OCI-LY7 (cell line): ENCODE results near the gene CDC20.

Source experiments
- EZH2phosphoT487 ChIP-seq: fragments of 200-600 bp; sonication (generic); IDR thresholded peaks from 2 replicates; pipeline ENCODE4 v1.6.1; 2018; ENCODE audit warnings: low read depth, borderline replicate concordance, mild to moderate bottlenecking, mixed run types, antibody characterized with exemption, low read length, moderate library complexity, mixed read lengths
- TF ChIP-seq, protein P1 (sequence below): fragments of 200-600 bp; sonication (generic); conservative IDR thresholded peaks from 2 replicates; pipeline ENCODE4 v1.5.1; 2014; ENCODE audit warnings: mild to moderate bottlenecking, antibody characterized with exemption, low read length, moderate library complexity, mixed read lengths

DNA sequence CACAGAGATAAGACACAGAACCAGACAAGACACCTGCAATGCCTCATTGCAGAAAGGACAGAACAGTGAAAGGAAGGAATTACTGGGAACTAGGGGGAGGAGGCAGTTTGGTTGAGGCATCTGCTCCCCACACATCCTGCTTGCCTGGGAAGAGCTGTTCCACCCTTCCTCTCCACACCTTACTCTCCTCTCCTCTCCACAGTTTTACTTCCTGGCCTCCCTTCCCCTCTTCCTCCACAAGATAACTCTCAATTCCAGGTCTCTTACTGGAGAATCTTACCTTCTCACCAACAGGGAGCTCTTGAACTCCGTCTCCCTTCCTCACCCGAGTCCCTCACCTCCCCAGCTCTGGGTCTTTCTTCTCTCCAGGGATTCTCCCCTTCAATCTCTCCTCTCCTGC lies 6.9 kb downstream of the CDC20 start:
- TF ChIP-seq, protein P1, sequence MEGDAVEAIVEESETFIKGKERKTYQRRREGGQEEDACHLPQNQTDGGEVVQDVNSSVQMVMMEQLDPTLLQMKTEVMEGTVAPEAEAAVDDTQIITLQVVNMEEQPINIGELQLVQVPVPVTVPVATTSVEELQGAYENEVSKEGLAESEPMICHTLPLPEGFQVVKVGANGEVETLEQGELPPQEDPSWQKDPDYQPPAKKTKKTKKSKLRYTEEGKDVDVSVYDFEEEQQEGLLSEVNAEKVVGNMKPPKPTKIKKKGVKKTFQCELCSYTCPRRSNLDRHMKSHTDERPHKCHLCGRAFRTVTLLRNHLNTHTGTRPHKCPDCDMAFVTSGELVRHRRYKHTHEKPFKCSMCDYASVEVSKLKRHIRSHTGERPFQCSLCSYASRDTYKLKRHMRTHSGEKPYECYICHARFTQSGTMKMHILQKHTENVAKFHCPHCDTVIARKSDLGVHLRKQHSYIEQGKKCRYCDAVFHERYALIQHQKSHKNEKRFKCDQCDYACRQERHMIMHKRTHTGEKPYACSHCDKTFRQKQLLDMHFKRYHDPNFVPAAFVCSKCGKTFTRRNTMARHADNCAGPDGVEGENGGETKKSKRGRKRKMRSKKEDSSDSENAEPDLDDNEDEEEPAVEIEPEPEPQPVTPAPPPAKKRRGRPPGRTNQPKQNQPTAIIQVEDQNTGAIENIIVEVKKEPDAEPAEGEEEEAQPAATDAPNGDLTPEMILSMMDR: no peak
- no peak for TF ChIP-seq EZH2phosphoT487
